H9 (cell line): ENCODE data around the gene RAP1GAP2. TPM values are rescaled to one million over a fixed set of nuclear protein-coding genes. Genes with fewer than 3 reads are reported as not detected.

Experiments used
- DNase-seq: peaks from one replicate; pipeline ENCODE4 v3.0.0-alpha.2; 2017
- H2AFZ ChIP-seq: one replicate; pipeline ENCODE4 v1.6.1; 2013; ENCODE audit warnings: mild to moderate bottlenecking, low read length, control low read depth, moderate library complexity
- H2AK5ac ChIP-seq: 2 replicates; pipeline ENCODE4 v1.6.1; 2013; ENCODE audit warnings: low read length, control low read depth, mixed read lengths; ENCODE audit not compliant: insufficient read length
- H2BK120ac ChIP-seq: one replicate; pipeline ENCODE4 v1.6.1; 2013; ENCODE audit warnings: low read depth, mild to moderate bottlenecking, low read length, control low read depth, inconsistent platforms; ENCODE audit not compliant: poor library complexity, severe bottlenecking
- H2BK12ac ChIP-seq: 2 replicates; pipeline ENCODE4 v1.6.1; 2013; ENCODE audit warnings: low read length, control low read depth, mixed read lengths, low read depth; ENCODE audit not compliant: insufficient read length
- H2BK15ac ChIP-seq: 2 replicates; pipeline ENCODE4 v1.6.1; 2013; ENCODE audit warnings: low read depth, low read length, control low read depth
- H2BK20ac ChIP-seq: one replicate; pipeline ENCODE4 v1.6.1; 2013; ENCODE audit warnings: low read depth, mild to moderate bottlenecking, low read length, control low read depth, inconsistent platforms; ENCODE audit not compliant: poor library complexity, severe bottlenecking
- H2BK5ac ChIP-seq: 2 replicates; pipeline ENCODE4 v1.6.1; 2013; ENCODE audit warnings: low read length, control low read depth, mixed read lengths; ENCODE audit not compliant: insufficient read length
- H3K14ac ChIP-seq: 2 replicates; pipeline ENCODE4 v1.6.1; 2013; ENCODE audit warnings: low read length, control low read depth; ENCODE audit not compliant: insufficient read depth
- H3K18ac ChIP-seq: 2 replicates; pipeline ENCODE4 v1.6.1; 2013; ENCODE audit warnings: low read depth, mild to moderate bottlenecking, mixed read lengths, low read length, control low read depth; ENCODE audit not compliant: insufficient read length
- H3K23ac ChIP-seq: 2 replicates; pipeline ENCODE4 v1.6.1; 2013; ENCODE audit warnings: low read length, control low read depth, mixed read lengths, low read depth; ENCODE audit not compliant: insufficient read length
- H3K23me2 ChIP-seq: 2 replicates; pipeline ENCODE4 v1.6.1; 2013; ENCODE audit warnings: low read depth, mild to moderate bottlenecking, mixed read lengths, low read length, control low read depth; ENCODE audit not compliant: insufficient read length, poor library complexity, severe bottlenecking
- H3K27ac ChIP-seq: 2 replicates; pipeline ENCODE4 v1.5.1; 2013; ENCODE audit warnings: low read length, control low read depth, mixed read lengths, low read depth; ENCODE audit not compliant: insufficient read length
- H3K27me3 ChIP-seq: 2 replicates; pipeline ENCODE4 v1.6.1; 2013; ENCODE audit warnings: low read length, control low read depth, inconsistent platforms; ENCODE audit not compliant: insufficient read depth
- H3K4ac ChIP-seq: 2 replicates; pipeline ENCODE4 v1.6.1; 2013; ENCODE audit warnings: low read depth, mild to moderate bottlenecking, control low read depth, inconsistent platforms, low read length, moderate library complexity
- H3K4me1 ChIP-seq: 2 replicates; pipeline ENCODE4 v1.6.1; 2013; ENCODE audit warnings: low read length, control low read depth, inconsistent platforms; ENCODE audit not compliant: insufficient read depth
- H3K4me2 ChIP-seq: 2 replicates; pipeline ENCODE4 v1.6.1; 2013; ENCODE audit warnings: low read length, control low read depth, mixed read lengths; ENCODE audit not compliant: insufficient read length, insufficient read depth
- H3K56ac ChIP-seq: 2 replicates; pipeline ENCODE4 v1.6.1; 2013; ENCODE audit warnings: low read depth, mild to moderate bottlenecking, mixed read lengths, low read length, control low read depth; ENCODE audit not compliant: insufficient read length
- H3K79me1 ChIP-seq: 2 replicates; pipeline ENCODE4 v1.6.1; 2013; ENCODE audit warnings: low read depth, mild to moderate bottlenecking, moderate library complexity, low read length, control low read depth, inconsistent platforms; ENCODE audit not compliant: insufficient read depth, poor library complexity, severe bottlenecking
- H3K79me2 ChIP-seq: 2 replicates; pipeline ENCODE4 v1.6.1; 2013; ENCODE audit warnings: low read length, control low read depth, inconsistent platforms; ENCODE audit not compliant: insufficient read depth
- H3K9ac ChIP-seq: 2 replicates; pipeline ENCODE4 v1.6.1; 2013; ENCODE audit warnings: low read length, control low read depth, mixed read lengths; ENCODE audit not compliant: insufficient read length; ENCODE audit errors: extremely low read depth
- H3K9me3 ChIP-seq: one replicate; pipeline ENCODE4 v1.6.1; 2013; ENCODE audit warnings: low read depth, low read length, inconsistent platforms; ENCODE audit not compliant: control insufficient read depth
- H3T11ph ChIP-seq: one replicate; pipeline ENCODE4 v1.6.1; 2013; ENCODE audit warnings: mild to moderate bottlenecking, low read length, control low read depth, inconsistent platforms
- H4K20me1 ChIP-seq: one replicate; pipeline ENCODE4 v1.6.1; 2013; ENCODE audit not compliant: control insufficient read depth, insufficient read length, insufficient read depth
- H4K5ac ChIP-seq: 2 replicates; pipeline ENCODE4 v1.6.1; 2013; ENCODE audit warnings: low read depth, mild to moderate bottlenecking, mixed read lengths, low read length, control low read depth; ENCODE audit not compliant: insufficient read length
- H4K8ac ChIP-seq: replicated peaks from 2 replicates; pipeline ENCODE4 v1.6.1; 2013; ENCODE audit warnings: low read length, control low read depth, mixed read lengths, low read depth; ENCODE audit not compliant: insufficient read length
- H4K91ac ChIP-seq: 2 replicates; pipeline ENCODE4 v1.6.1; 2013; ENCODE audit warnings: low read depth, mild to moderate bottlenecking, moderate library complexity, mixed read lengths, low read length, control low read depth; ENCODE audit not compliant: insufficient read length
- H3K27ac Mint-ChIP-seq, 3 experiments: 2 replicates in 2 of 3; 3 replicates in 1 of 3; pipeline ENCODE4 v1.8.0; 2020 to 2021; ENCODE audit warnings: mixed read lengths in 3 of 3, mild to moderate bottlenecking in 1 of 3, moderate library complexity in 1 of 3
- H3K27me3 Mint-ChIP-seq: 2 replicates; pipeline ENCODE4 v1.8.0; 2021; ENCODE audit warnings: low read depth, mild to moderate bottlenecking, moderate library complexity, mixed read lengths
- H3K36me3 Mint-ChIP-seq, 3 experiments: 2 replicates in 2 of 3; 3 replicates in 1 of 3; pipeline ENCODE4 v1.8.0; 2020 to 2021; ENCODE audit warnings: low read depth in 3 of 3, mixed read lengths in 3 of 3; ENCODE audit not compliant: insufficient read depth in 1 of 3
- H3K4me1 Mint-ChIP-seq, 2 experiments: 2 replicates each; pipeline ENCODE4 v1.8.0; 2020; ENCODE audit warnings: mixed read lengths in 2 of 2
- H3K4me3 Mint-ChIP-seq, 2 experiments: 2 replicates in 1 of 2; 3 replicates in 1 of 2; pipeline ENCODE4 v1.8.0; 2020 to 2021; ENCODE audit warnings: mild to moderate bottlenecking in 2 of 2, mixed read lengths in 2 of 2, moderate library complexity in 1 of 2
- H3K9me3 Mint-ChIP-seq, 2 experiments: 2 replicates in 1 of 2; 3 replicates in 1 of 2; pipeline ENCODE4 v1.8.0; 2020; ENCODE audit warnings: mild to moderate bottlenecking in 2 of 2, mixed read lengths in 2 of 2, moderate library complexity in 1 of 2
- WGBS: extraction: QIAGEN DNeasy Blood & Tissue Kit; methylation state at CpG from one replicate; pipeline ENCODE4 v1.1.7; 2013; ENCODE audit warnings: missing lambda C conversion rate, low lambda C conversion rate, mixed read lengths; ENCODE audit not compliant: insufficient read length; ENCODE audit errors: extremely low coverage; 5-methylcytosine and 5-hydroxymethylcytosine counted together
- total RNA-seq: library from RNA; stranded (reverse); gene quantifications from 2 replicates; pipeline ENCODE4 v1.2.1, GENCODE V29; 2021
- TF ChIP-seq, protein P1 (sequence below): fragments of 200-600 bp; sonication (generic); conservative IDR thresholded peaks from 3 replicates; pipeline ENCODE4 v1.8.0; 2021; ENCODE audit warnings: antibody characterized with exemption, mild to moderate bottlenecking

The RAP1GAP2 gene
- total RNA-seq, 1 experiment from 2014 or later: 33.8 TPM

DNA sequence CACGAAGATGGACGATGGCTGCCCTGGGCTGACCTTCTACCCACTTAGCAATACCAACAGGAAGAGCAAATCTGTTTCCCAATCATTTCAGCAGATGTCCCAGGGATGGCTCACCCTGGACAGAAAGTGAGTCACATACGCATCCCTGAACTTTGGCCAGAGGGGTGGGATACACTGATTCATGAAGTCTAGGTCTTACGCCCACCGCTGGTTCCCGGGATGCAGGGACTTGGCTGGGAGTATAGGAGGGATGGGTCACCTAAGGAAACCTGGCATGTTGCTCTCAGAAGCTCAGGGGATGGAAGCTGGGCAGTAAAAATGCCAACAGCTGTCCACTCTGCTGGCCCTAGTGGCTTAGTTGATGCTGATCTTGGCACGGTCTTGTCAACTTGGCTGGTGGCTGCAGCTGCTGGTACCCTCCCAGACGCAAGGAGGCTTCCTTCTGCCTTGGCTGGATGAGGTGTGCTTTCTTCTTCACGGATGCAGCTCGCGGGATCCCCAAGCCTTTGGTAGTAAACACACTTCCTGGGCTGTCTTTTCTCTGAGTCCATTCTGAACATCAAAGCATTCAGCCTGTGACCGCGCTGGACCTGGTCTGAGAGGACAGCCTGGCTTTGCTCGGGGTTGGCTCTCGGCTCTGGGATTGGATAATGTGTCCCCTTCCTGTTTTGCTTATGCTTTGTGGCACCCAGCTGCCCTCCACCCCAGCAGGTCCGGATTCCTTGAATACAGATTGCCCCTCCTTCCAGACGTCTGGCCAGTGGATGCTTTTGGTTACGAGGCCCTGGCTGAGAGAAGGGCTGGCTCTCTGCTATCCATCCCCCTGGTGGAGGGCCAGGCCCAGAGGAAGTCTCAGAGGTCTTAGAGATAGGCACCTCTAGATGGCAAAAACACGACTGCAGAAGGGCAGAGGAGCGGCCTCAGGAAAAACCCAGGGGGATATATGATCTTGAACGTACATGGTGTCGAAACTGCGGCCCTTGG lies 71.5 kb downstream of the RAP1GAP2 start:
- H3K4me2 ChIP-seq: peak overlapping the region; percentile 0

More for the DNA sequence above, 71.5 kb downstream of the RAP1GAP2 start:
- Histone ChIP-seq H3K23ac (no peak overlapping the region), H3K56ac (no peak overlapping the region), H4K8ac (no peak overlapping the region), H2BK120ac (no peak overlapping the region), H3K4me1 (peaks cover 12% of the 10 kb centered on the region; the same call in 1 of the 2 replicates), H3K9me3 (no peaks in the 10 kb centered on the region), H3T11ph (no peak overlapping the region), H3K27me3 (no peaks in the 10 kb centered on the region), H4K5ac (no peak overlapping the region), H3K79me1 (peaks cover 5% of the 10 kb centered on the region), H3K27ac (no peak overlapping the region), H2BK20ac (no peak overlapping the region), H4K20me1 (no peaks in the 10 kb centered on the region), H2BK12ac (no peak overlapping the region), H2BK5ac (no peak overlapping the region), H3K23me2 (no peaks in the 10 kb centered on the region), H4K91ac (no peak overlapping the region), H3K4ac (no peak overlapping the region), H3K79me2 (peaks cover 4% of the 10 kb centered on the region; the same call in 1 of the 2 replicates), H2AFZ (no peak overlapping the region), H3K14ac (no peak overlapping the region; the same call in 1 of the 2 replicates), H2BK15ac (no peak overlapping the region), H2AK5ac (no peak overlapping the region), H3K9ac (no peak overlapping the region), H3K18ac (no peak overlapping the region)
- peak overlapping the region; percentile 40 to 92 (median 83) for H3K27ac Mint-ChIP-seq
- TF ChIP-seq, protein P1, sequence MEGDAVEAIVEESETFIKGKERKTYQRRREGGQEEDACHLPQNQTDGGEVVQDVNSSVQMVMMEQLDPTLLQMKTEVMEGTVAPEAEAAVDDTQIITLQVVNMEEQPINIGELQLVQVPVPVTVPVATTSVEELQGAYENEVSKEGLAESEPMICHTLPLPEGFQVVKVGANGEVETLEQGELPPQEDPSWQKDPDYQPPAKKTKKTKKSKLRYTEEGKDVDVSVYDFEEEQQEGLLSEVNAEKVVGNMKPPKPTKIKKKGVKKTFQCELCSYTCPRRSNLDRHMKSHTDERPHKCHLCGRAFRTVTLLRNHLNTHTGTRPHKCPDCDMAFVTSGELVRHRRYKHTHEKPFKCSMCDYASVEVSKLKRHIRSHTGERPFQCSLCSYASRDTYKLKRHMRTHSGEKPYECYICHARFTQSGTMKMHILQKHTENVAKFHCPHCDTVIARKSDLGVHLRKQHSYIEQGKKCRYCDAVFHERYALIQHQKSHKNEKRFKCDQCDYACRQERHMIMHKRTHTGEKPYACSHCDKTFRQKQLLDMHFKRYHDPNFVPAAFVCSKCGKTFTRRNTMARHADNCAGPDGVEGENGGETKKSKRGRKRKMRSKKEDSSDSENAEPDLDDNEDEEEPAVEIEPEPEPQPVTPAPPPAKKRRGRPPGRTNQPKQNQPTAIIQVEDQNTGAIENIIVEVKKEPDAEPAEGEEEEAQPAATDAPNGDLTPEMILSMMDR: peak; percentile 64
- H3K4me3 Mint-ChIP-seq: peak overlapping the region; percentile 17 to 34; a peak in 3 of 5 replicates
- peaks cover 0 to 3% (median 2%) of the 10 kb centered on the region in 3 experiments; a peak in 2 of 7 replicates for H3K36me3 Mint-ChIP-seq
- H3K4me1 Mint-ChIP-seq: peaks cover 57 to 64% of the 10 kb centered on the region in 2 experiments
- peak; percentile 93 for DNase-seq
- no CpG with 5 or more reads among the region's 23 CpGs for WGBS
- H3K27me3 Mint-ChIP-seq: no peaks in the 10 kb centered on the region
- no peaks in the 10 kb centered on the region; a peak in 1 of 5 replicates for H3K9me3 Mint-ChIP-seq
